GM19395 (cell line): ENCODE results near the gene KIT.

Experiments
- ATAC-seq: cut with Tn5 transposase; IDR thresholded peaks from one replicate; pipeline ENCODE4 v1.9.1; 2021; ENCODE audit warnings: mild to moderate bottlenecking, moderate library complexity; ENCODE audit not compliant: unreplicated experiment

Gene KIT

GRCh38 chr4:54659749-54660535 lies 2.2 kb downstream of the KIT start:
- no peak for ATAC-seq

- ATAC-seq, result no peak
These were observed 2.8 kb downstream of the KIT start for GRCh38 chr4:54660591-54660990.

- no peak for ATAC-seq
These were observed 3.4 kb downstream of the KIT start for GRCh38 chr4:54661169-54661568.

GRCh38 chr4:54661686-54662085 lies 3.9 kb downstream of the KIT start:
- no peak for ATAC-seq

- ATAC-seq, result no peak
These were observed 4.4 kb downstream of the KIT start for GRCh38 chr4:54662123-54662522.

- no peak for ATAC-seq
These were observed 5.3 kb downstream of the KIT start for GRCh38 chr4:54662901-54663585.

GRCh38 chr4:54664400-54664799 lies 6.6 kb downstream of the KIT start:
- no peak for ATAC-seq

GRCh38 chr4:54668014-54668611 lies 10.4 kb downstream of the KIT start:
- no peak for ATAC-seq

- no peak for ATAC-seq
These were observed 12.1 kb downstream of the KIT start for GRCh38 chr4:54669831-54670230.

- no peak for ATAC-seq
These were observed 18.1 kb downstream of the KIT start for GRCh38 chr4:54675721-54676461.

GRCh38 chr4:54676658-54677057 lies 18.9 kb downstream of the KIT start:
- no peak for ATAC-seq

- ATAC-seq, result no peak
These were observed 19.7 kb downstream of the KIT start for GRCh38 chr4:54677416-54677815.

GRCh38 chr4:54677853-54678650 lies 20.3 kb downstream of the KIT start:
- ATAC-seq, result no peak

GRCh38 chr4:54678826-54679225 lies 21.1 kb downstream of the KIT start:
- no peak for ATAC-seq

GRCh38 chr4:54679813-54680212 lies 22.1 kb downstream of the KIT start:
- ATAC-seq, result no peak

- peak; percentile 57 for ATAC-seq
These were observed 26.0 kb downstream of the KIT start for GRCh38 chr4:54683616-54684346.

- ATAC-seq, result no peak
These were observed 28.1 kb downstream of the KIT start for GRCh38 chr4:54685810-54686209.

GRCh38 chr4:54687887-54688841 lies 30.4 kb downstream of the KIT start:
- ATAC-seq, result peak; percentile 56

GRCh38 chr4:54695337-54695736 lies 37.6 kb downstream of the KIT start:
- no peak for ATAC-seq
